ENCODE results near the gene LRRC75A.

Gene LRRC75A

DNA sequence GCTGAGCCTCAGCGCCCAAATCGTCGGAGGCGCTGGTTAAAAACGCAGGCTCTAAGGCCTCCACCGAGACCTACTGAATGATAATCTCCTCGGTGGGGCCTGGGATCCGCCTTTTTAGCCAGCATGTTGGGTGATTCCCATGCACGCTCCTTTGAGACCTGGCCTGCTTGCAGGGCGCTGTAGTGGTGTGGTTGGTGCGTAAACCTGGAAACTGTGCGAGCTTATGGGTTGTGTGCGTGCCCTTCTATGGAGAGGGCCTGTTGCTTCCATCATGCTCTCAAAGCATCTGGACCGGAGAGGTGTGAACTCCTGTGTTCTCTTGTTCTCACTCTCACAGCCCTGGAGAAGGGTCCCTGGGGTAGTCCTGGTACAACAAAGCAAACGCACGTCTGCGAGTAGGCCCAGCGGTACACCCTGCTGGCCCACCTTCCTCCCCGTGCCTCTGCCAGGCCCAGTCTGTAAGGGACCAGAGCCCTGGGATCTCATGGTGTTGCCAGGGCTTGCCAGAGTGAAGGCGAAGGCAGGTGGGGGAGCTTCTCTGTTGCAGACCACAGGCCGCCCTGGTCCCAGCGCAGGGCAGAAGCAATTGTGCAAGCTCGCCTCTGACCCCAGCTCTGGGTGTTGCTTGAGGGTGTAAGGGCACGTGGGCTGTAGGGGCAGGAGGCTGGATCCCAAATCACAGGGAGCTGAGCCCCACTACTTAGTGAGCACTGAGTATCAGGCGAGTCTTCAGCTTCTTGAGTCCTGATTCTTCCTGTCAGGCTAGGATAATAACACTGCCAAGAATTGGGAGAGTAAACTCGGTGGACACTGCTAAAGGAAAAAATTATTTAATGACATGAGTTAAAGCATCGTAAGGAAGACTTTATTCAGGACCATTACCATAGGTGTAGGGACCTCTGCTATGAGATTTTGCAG, 879 bp upstream of the LRRC75A start:
- no peak for DNase-seq

DNA sequence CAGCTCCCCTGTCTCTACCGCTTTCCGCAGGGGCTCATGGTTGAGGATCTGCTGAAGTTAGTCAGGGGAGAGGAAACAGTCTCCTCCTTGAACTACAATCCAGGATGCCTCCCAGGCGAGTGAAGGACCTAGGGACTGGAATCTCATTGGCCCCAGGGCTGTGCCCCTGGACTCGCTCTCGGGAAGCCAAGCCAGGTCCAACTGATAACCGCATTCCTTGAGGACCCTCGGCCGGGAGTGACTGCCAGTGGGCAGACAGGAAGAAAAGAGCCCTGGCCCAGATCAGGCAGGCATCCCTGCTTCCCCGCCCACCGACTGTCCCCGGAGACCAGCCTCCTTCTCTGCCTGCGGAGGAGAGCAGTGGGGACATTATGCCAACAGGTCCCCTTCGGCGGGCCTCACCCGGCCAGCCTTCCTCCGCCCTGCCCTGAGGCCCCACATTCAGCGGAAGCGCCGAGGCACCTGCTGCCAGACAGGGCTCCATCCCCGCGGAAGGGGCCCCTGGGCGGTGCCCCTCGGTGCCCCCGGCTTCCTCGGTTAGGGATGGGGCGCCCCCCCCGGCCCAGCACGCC, 776 bp downstream of the LRRC75A start:
- peak; percentile 71 for DNase-seq

DNA sequence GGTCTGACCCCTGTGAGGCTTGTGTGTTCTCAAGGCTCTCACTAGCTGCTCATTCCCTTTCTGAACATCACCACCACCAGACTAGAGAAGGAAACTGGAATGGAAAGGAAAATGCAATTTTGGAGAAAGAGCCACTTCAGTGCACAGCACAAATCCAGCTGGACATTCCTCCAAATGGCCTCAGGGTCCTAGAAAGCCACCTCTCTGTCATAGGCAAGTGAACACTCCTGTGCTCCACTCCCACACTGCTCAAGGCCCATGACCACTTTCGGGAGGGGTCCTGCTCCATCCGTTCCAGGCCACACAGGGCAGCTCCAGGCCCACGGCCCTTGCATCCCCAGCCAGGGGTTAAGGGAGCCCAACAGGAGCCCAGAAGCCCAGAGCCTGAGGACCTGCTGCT, 2.6 kb downstream of the LRRC75A start:
- no peak for DNase-seq

DNA sequence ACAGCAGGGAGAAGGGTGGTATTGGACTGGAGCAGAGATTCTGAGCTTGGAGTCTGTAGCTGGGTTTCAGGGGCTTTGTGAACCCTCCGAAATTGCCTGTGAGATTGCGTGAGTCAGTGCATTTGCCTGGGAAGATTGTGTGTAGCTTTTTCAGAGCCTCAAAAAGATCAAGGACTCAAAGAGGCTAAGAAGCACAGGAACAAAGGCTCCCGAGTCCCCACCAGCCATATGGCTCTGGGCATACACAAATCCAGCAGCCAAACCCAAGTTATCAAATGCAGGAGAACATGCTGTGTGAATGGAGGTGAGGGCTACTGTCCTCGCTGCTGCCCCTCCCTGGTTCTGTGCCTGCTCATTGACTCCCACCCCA, 3.0 kb downstream of the LRRC75A start:
- no peak for DNase-seq

DNA sequence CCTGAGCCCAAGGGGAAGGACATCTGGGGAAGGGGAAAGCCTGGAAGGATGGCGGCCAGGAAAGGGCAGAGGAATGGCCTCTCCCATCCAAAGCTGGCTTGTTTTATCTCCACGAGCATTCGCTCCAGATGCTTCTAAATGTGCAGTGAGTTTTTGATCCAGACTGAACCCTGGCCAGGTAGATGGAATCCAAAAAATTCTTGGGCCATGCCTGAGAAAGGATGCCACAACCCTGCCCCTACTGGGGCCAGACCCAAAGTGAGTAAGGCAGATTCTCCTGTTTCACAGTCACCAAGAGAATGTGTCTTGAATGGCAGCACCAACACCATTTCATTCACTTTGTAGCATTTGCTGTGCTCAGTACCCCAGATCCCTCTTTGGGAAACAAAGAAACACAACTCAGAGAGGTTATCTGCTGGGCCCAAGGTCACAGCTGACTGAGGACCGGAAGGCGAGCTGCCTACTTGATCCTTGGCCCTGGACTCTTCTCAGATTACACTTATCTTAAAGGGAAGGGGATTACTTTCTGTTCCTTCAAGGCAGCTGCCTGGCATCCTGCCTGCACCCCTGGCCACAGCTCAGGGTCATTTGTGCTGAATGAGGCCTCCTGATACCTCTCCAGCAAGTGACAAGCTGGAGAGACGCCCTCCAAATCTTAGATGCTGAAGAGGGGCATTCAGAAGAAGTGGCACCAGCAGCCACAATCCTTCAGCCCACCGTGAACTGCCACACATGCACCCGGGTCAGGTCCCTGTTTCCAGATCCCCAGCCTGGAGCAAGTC, 3.6 kb downstream of the LRRC75A start:
- no peak for DNase-seq

DNA sequence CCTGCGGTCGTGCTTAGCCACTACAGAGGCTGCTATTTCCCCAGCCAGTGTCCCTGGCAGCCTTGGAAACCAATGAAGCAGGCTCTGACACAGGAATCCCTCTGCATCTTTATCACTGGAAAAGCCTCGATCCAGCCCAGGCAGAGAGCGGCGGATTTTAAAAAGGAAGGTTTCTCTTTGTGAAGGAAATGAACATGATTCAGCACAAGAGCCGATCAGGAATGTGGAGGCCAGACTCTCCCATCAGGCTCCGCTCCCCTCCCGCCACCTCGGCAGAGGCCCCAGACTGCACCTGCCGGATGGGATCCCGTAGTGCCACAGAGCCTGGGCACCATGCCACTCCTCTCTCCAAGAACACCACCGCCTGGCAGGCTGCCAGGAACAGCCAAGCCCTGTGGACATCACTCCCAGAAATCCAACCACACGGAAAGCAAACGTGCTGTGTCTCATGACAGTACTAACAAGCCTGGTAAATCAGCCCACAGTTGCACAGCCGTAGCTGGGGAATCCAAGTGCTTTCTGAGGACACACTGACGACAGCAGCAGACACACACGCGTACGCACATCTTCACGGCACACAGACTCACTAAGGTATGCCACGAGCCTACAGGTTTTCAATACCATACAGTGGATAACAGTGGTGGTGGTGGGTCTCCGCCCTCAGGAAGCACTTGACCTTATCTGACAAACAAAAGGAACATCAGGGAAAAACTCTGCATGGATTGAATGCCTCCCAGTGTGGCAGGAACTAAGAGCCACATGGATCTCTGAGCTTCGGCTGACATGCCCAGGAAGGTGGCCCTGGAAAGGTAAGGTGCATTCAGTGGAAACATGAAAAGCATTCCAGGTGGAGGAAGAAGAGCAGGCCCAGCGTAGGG, 5.4 kb downstream of the LRRC75A start:
- DNase-seq: no peak

DNA sequence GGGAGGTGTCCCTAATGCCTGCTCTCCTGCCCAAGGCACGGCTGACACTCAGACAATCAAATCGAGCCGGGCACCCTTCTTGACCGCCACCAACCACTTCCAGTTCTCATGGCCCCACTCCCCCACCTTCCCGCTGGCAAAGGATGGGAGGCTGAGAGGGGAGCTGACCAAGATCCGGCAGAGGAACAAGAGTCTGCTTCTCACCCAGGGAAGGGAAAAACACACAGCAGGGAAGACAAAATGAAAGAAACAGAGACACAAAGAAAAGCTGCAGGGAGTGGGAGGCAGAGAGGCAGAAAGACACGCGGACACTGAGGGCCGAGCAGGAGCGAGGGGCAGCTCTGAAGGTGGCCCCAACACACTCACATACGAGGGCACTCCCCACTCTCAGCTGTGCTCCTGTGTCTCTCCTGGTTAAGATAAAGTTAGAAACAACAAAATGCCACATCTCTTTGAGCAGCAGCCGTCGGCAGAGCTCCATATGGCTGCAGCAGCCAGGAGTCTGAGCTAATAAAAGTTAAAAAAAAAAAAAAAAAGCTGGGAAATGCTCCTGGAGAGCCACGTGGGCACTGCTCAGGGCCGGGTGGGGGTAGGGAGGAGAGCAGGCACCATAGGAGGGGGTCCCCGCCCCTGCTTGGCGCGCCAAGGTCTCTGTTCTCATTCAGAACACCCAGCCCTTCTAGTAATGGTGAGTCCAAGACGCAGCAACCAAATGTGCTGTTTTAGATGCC, 7.4 kb downstream of the LRRC75A start:
- DNase-seq: no peak

DNA sequence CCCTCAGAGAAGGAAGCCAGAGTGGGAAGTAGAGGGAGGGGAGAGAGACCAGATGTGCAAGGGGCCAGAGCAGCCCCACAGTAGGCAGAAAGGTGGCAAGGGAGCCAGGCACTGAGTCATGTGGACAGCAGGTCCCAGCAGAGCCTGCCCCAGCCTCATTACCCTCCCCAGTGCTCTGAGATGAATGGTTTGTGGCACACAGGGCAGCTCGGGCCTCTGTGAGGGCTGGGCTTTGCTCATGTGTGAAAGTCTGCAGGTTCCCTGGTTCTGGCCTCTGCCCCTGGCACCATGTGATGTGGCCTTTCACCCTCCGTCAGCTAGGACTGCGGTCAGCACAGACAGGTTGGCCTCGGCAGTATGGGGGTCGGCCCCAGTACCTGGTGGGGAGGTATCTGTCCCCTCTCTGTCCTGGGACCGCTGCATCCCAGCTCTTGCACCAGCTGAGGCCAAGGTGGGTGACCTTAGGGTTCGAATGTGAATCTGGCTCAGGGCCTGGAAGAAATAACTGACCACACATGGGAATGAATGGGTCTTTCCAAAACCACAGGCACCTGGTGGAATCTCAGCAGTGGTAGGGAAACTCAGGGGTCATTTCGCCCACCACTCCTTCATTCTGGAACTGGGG, 8.9 kb downstream of the LRRC75A start:
- DNase-seq: no peak

DNA sequence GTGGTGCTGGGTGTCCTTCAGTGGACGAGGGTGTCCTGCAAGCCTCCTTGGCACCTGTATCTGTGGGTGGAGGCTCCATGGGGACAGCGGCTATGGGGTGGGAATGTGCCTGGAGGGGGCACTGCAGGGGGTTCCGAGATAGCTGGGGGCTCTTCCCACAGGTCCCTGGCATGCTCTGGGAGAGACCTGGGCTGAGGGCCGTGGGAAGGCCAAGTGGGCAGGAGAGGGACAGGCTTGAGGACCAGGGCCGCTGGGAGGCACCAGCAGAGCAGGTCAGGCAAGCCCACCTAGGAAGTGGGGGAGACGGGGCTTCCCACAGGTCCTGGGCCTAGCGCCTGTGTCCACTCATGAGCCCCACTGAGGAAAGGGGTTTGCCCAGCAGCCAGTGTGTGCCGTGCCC, 9.7 kb downstream of the LRRC75A start:
- no peak for DNase-seq

DNA sequence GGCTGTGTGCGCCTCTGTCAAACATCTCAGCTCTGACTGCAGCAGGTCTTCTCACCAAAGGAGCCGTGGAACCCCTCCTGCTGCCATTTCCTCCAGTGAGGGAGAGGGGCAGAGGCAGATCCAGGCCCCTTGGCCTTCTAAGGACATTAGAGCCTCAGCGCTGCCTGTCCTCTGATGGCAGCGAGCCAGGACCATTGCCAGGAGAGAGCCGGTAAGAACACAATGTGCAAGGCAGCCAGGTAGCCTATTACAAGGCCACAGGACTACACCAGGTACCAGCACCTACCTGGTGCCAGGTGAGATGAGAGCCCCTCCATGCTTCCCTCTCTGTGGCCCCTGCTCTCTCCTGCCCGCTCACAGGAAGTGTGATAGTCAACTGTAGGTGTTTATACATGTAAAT, 11.0 kb downstream of the LRRC75A start:
- DNase-seq: no peak

DNA sequence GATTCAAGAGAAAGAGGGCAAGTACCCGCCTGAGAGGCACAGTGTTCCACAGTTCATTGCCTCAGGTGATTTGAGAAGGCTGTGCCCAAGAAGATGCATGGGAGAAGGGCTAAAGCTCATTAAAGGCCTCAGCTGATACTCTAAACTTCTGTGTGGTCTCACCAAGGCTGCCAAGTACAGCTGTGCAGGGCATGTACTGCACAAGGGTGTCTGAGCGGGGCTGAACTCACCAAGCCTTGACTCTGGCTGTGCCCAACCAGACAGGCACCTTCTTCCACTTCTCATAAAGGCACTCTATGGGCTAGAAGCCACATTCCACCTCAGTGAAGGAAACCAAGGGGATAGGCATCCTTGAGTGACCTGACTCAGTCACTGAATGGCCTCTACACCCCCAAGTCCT, 12.7 kb downstream of the LRRC75A start:
- DNase-seq: no peak

DNA sequence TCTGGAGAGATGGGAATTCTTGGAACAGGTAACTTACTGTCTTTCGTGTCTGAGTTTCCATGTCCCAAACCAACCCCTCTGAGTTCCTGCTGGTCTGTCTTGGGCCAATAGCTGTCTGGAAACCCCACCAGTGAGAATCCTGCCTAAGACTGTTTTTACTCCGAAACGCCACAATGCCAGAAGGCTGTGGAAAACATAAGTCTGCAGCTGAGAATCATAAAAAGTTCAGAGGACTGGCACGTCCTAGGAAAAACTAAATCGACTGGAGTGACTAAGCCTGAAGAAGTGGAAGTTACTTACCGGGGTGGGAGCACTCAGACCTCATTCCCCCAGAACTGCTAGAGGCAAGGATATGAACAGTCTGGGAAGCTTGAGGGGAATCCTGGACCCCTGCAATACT, 13.3 kb downstream of the LRRC75A start:
- no peak for DNase-seq

DNA sequence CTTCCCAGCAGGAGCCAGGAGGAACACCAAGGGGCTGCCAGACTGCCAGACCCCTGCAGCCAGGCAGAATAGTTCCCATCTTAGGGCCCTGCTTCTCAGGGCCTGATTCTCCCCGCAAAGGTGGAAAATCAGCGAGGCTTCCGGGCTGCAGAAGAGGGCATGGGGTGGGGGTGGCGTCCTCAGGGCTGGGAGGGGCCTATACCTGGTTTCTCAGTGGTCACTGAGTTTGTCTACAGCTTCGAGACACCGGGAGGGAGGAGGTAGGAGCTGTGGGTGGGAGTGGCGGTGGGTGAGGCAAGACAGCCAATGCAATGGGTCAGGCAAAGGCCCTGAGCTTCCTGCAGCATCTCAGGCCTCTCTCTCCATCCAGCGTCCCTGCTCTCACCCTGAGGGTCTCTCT, 14.3 kb downstream of the LRRC75A start:
- no peak for DNase-seq

DNA sequence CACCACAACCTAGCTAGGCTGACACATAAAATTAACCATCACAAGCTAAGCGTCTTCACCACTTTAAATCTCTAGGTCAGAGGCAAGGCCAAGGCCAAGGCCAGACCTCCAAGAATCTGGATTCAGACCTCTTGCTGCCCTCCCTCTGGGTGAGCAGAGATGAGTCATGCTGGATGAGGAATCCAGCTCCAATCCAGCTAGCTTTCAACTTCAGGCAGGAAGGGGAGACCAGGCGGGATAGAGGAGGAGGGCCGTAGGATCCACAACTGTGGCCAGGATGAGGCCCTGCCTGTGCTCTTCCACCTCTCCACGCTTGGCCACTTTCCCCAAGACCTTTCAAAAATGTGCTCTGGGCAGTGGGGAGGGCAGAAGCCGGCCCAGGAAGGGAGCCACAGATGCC, 14.7 kb downstream of the LRRC75A start:
- DNase-seq: no peak

DNA sequence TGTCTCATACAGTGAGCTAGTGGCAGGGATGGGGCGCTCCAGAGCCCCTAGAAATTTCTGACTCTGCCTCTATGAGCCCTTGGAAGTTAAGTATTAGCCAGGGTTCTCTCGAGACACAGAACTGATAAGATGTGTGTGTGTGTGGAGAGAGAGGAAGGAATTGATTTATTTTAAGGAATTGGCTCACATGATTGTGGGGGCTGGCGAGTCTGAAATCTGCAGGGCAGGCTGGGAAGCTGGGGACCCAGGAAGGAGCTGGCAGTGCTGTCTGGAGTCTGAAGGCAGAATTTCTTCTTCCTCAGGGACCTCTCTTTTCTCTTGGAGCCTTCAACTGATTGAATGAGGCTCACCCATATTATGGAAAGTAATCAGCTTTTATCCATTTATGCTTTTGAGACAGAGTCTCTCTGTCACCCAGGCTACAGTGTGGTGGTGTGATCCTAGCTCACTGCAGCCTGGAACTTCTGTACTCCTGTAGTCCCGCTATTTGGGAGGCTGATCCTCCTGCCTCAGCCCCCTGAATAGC, 16.8 kb downstream of the LRRC75A start:
- DNase-seq: no peak

DNA sequence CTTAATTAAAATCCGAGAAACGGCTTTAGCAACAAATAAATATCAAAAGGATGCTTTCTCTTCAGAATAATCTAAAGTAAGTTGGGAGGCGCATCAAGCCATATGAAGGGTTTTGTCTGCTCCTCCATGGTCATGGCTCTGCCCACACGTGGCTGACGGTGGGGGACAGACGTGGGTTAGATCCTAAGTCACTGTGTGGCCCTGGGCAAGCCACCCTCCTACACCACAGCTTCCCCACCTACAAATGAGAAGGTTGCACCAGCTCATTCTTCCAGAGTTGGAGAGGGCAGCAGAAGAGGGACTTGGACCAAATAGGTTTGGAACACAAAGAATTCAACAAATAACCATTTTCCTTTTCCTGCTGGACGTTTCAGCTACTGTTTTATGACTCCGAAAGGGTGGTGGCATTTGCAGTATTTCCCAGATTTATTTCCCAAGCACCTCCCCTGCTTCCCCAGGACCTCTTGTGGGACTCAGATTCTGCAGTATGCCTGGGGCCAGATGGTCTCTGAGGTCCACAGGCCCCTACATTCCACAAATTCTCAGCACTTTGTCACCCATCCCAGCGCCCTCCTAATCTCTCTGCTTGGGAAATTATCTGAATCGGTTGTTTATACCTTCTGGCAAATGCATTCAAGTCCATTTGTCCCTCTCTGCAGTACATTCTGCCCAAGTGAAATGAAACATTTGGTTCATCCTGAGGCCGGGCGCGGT, 17.8 kb downstream of the LRRC75A start:
- DNase-seq: no peak

DNA sequence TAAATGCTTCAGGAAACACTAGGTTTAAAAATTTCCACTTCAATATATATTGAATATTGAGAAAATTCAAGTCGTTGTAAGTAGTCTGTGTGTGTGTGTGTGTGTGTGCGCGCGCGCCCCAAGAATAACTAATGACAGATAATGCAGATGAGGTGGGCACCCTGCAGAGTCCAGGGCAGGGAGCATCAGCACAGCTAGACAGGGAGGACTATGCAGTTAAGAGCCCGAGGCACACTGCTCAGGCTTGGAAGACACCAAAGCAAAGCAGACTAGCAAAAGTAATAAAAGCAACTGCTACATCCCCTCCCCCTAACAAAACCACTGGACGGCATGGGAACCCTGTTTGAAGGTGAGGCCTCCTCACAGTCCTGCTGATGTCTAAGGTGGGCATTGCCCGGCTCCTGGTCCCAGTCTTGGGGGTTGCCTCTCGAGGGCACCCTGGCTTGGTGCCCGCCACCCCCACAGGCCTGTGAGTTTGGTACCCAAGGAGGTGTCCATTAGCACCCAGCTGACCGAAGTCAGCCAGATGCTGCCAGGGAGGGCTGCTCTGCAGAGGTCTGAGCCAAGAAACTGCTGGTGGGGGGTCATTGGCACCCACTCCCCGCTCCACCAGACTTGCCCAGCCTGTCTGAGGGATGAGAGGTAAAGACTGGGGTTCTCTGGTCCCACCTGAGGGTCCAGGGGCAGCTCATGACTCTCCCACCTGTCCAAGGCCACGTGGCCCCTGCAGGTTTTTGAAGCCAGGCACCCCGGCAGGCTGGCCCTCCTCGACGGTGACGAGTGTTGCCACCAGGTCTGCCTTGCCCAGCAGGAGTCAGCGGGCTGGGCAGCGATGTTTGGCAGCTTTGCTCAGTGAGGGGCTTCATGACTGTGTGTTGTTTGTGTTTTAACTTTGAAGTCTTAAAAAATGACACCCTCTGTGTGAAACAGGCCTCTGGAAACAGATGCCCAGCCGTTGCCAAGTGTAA, 18.7 kb downstream of the LRRC75A start:
- no peak for DNase-seq

DNA sequence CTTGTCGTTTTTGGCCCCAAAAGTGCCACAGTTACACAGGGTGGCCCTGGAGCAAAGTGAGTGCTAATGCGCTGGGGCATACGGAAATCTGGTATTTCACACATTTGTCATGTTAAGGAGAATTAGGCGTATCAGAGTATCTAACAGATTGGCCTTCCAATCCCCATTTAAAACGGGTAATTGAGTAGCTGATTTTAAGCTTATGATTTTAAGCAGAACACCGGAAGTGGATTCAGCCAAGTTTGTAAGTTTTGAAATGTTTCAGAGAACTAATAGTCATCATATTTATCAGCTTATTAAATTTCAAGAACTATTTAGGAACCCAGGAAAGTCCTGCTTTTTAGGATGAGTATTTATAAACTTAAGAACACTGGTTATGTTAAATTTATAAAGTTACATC, 19.5 kb downstream of the LRRC75A start:
- DNase-seq: no peak

DNA sequence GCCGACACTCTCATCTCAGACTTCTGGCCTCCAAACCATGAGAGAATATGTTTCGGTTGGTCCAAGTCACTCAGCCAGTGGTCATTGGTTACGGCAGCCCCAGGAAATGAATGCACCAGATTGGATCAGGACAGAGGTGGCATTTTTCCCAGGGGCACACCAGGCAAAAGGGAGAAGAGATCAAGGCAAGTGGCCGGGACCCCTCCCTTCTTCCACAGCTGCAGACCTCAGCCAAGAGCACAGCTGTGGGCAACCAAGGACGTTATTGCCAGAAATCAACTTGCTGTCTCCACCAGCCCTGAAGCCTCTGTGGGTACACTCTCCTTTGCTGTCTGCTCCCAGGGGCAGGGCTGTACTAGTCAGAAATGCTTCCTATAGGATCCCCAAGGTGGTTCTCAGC, 20.7 kb downstream of the LRRC75A start:
- DNase-seq: no peak

DNA sequence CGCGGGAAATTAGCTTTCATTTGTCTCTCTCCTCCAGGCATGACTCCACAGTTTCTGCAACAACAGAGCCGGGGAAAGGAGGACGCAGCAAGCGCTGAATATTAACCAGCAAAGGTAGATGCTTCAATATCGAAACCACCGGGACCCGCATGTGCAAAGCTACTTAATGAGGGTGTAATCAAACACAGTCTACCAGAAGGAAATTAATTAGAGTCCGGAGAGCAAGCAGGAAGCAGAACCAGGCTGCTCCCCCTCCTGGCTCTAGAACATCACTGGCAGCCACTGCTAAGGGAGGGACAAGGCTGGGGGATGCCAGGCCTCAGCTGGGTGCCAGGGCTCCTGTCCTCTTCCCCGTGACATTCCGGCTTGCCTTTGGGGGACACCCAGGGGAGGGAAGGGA, 21.7 kb downstream of the LRRC75A start:
- no peak for DNase-seq

Data from activated effector memory CD4-positive, alpha-beta T cell treated with anti-CD3 and anti-CD28 coated beads, Interleukin-2, amount 50 U/mL, for 16 hours (primary cell).